ENCODE data around the gene ZCCHC9. TPM values are rescaled to one million over a fixed set of nuclear protein-coding genes. Genes with fewer than 3 reads are reported as not detected.

Gene ZCCHC9
- total RNA-seq, 6 experiments from 2014 or later, result 14.9 to 19.1 (median 17.2) TPM

- peaks cover 0 to 7% (median 2%) of the 10 kb centered on the region in 4 donors for H3K36me3 ChIP-seq
- no peaks in the 10 kb centered on the region for H3K27me3 ChIP-seq
- intact Hi-C loops (cut with DNase I), result no loop called here
- peaks cover 0 to 18% (median 2%) of the 10 kb centered on the region in 4 donors for H3K4me1 ChIP-seq
- peak overlapping the region; percentile 13 to 77 (median 47) for H3K27ac ChIP-seq
- DNase-seq (no peak), ATAC-seq (peak; percentile 72 to 81 (median 76))
- H3K9me3 ChIP-seq, result no peaks in the 10 kb centered on the region
- WGBS (ENCODE audit: insufficient coverage, low coverage, low lambda C conversion rate, missing lambda C conversion rate), result 19% methylated on average over 1 of the region's 1 CpG
- no peak overlapping the region for H3K4me3 ChIP-seq
- no peak for TF ChIP-seq CTCF (IDR thresholded peaks at IDR 0.05)
Observed at GRCh38 chr5:81310402-81311063, 9.1 kb downstream of the ZCCHC9 start.

- no peak for DNase-seq
- Histone ChIP-seq H3K4me1 (peaks cover 0 to 18% (median 2%) of the 10 kb centered on the region in 4 donors), H3K27ac (no peak overlapping the region), H3K9me3 (no peaks in the 10 kb centered on the region), H3K27me3 (no peaks in the 10 kb centered on the region), H3K36me3 (peaks cover 0 to 7% (median 2%) of the 10 kb centered on the region in 4 donors), H3K4me3 (no peak overlapping the region)
- no peak for TF ChIP-seq POLR2A (IDR thresholded peaks at IDR 0.05)
- no peak for TF ChIP-seq CTCF (IDR thresholded peaks at IDR 0.05)
- intact Hi-C loops (cut with DNase I), result no loop called here
- ATAC-seq, result no peak
Observed at GRCh38 chr5:81313278-81313677, 11.9 kb downstream of the ZCCHC9 start.

- H3K27ac ChIP-seq, result no peak overlapping the region
- DNase-seq, result no peak
- peak in 1 of 4 donors; percentile 9 for ATAC-seq
- no peak for TF ChIP-seq CTCF (IDR thresholded peaks at IDR 0.05)
- no peak for TF ChIP-seq POLR2A (IDR thresholded peaks at IDR 0.05)
- no peaks in the 10 kb centered on the region for H3K9me3 ChIP-seq
- intact Hi-C loops (cut with DNase I), result no loop called here
- 100% methylated on average over 2 of the region's 3 CpGs for WGBS (ENCODE audit: insufficient coverage, low coverage, low lambda C conversion rate, missing lambda C conversion rate)
- no peak overlapping the region for H3K4me3 ChIP-seq
- peaks cover 0 to 18% (median 2%) of the 10 kb centered on the region in 4 donors for H3K4me1 ChIP-seq
- H3K36me3 ChIP-seq, result peaks cover 0 to 7% (median 2%) of the 10 kb centered on the region in 4 donors
- no peaks in the 10 kb centered on the region for H3K27me3 ChIP-seq
Observed at GRCh38 chr5:81313686-81314085, 12.3 kb downstream of the ZCCHC9 start.

GRCh38 chr5:81314581-81314980, 13.2 kb downstream of the ZCCHC9 start:
- H3K9me3 ChIP-seq, result no peaks in the 10 kb centered on the region
- H3K27ac ChIP-seq, result no peak overlapping the region
- ATAC-seq (no peak), DNase-seq (no peak)
- intact Hi-C loops (cut with DNase I), result no loop called here
- WGBS (ENCODE audit: insufficient coverage, low coverage, low lambda C conversion rate, missing lambda C conversion rate), result 96% methylated on average over 3 of the region's 3 CpGs
- no peaks in the 10 kb centered on the region for H3K27me3 ChIP-seq
- no peak for TF ChIP-seq CTCF (IDR thresholded peaks at IDR 0.05)
- TF ChIP-seq POLR2A (IDR thresholded peaks at IDR 0.05), result no peak
- H3K4me1 ChIP-seq, result peaks cover 0 to 18% (median 2%) of the 10 kb centered on the region in 4 donors
- peaks cover 0 to 7% (median 0%) of the 10 kb centered on the region in 4 donors for H3K36me3 ChIP-seq
- no peak overlapping the region for H3K4me3 ChIP-seq

Data from right lobe of liver (tissue), 6 donors.